ENCODE measurements around the gene TBC1D22A. TPM values are rescaled to one million over a fixed set of nuclear protein-coding genes. Genes with fewer than 3 reads are reported as not detected.

The TBC1D22A gene
- total RNA-seq, 4 donors from 2014 or later = 10.8 to 32.2 (median 22.3) TPM

DNA sequence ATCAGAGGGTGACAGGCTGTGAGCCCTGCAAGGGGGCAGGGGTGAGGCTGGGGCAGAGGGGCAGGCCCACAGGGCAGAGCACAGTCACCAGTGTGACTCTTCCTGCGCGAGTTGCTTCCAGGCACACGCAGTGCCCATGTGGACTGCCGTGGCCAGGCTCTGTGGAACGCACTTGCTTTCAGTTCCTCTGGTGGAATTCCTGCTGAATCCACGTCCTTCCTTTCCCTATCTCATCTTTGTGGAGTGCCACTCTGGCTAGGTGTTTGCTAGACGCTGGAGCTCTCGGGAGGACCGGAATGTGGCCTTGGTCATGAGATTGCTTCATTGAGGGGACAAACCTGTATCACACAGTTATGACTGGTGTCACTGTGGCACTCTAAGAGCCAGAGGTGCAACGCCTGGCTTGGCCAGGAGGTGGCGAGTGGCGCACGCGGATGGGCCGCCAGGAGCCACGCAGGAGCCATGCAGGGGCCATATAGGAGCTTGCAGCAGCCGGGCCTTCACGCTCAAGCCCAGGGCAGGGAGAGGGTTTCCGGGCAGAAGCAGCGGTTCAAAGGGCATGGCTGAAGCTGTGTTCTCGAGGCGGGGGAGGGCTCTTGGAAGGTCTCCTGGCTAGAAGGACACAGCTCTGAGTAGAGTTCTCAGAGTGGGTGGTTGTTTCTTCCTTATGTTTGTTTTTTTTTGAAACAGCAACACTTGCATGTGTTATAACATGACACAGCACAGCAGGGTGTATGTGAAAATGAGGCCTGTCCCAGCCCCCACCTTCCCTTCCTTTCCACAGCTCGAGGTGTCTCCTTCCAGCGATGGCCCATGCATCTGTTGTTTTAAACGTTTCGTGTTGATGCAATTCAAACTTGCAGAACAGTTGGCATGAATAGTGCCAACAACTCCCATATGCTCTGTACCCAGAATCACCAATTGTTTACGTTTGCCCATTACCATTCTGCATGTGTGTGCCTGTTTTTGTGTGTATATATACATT is 36.2 kb downstream of the TBC1D22A start:
- TF ChIP-seq, protein P1, sequence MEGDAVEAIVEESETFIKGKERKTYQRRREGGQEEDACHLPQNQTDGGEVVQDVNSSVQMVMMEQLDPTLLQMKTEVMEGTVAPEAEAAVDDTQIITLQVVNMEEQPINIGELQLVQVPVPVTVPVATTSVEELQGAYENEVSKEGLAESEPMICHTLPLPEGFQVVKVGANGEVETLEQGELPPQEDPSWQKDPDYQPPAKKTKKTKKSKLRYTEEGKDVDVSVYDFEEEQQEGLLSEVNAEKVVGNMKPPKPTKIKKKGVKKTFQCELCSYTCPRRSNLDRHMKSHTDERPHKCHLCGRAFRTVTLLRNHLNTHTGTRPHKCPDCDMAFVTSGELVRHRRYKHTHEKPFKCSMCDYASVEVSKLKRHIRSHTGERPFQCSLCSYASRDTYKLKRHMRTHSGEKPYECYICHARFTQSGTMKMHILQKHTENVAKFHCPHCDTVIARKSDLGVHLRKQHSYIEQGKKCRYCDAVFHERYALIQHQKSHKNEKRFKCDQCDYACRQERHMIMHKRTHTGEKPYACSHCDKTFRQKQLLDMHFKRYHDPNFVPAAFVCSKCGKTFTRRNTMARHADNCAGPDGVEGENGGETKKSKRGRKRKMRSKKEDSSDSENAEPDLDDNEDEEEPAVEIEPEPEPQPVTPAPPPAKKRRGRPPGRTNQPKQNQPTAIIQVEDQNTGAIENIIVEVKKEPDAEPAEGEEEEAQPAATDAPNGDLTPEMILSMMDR (IDR thresholded peaks at IDR 0.05; ENCODE audit: low read depth) = no peak

DNA sequence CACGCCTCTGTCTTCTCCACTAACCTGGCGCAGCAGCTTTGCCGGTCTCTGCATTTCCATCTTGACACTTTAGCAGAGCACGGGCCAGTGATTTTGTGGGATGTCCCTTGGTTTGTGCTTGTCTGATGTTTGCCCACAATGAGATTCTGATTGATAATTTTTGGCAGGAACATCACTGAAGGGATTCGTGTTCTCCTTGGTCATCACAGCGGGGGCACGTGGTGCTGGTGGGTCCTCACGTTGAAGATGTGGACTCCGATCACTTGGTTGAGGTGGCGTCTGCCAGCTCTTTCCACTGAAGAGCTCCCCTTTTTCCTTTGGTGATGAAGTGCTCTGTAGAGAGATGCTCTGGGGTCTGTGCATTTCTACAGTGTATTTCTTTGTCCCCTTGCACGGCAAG is 37.2 kb downstream of the TBC1D22A start:
- TF ChIP-seq, protein P1 (IDR thresholded peaks at IDR 0.05; ENCODE audit: low read depth) = no peak

DNA sequence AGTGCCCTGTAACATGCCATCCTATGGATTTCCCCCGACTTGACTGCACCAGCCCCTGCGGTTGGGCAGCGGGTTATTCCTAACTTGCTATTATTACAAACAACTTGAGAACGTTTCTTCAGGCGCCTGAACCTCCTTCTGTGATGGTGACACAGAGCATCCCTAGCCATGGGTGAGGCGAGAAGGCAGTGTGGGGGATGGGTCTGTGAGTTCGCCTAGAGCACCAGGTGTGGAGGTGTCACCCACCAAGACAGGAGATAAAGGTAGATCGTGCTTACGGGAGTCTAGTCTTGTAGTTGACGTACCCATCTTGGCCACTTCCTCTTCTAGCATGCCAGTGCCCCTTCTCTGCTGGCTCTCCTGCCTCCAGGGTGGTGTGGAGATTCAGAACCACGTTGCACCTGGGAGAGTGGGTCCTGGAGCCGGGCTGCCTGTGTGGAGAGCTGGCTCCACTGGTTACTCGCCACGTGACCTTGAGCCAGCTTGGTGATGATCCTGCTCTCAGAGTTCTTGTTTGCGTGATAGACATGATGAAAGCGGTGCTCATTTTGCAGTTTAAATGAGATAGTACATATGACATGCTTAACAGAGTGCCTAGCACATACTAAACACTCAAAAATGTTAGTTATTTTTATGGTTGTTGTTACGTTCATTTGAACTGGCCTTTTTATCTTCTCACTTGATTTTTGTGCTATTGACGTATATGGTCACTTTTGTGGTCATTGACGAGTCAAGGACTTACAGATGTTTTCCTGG is 37.8 kb downstream of the TBC1D22A start:
- TF ChIP-seq, protein P1 (IDR thresholded peaks at IDR 0.05; ENCODE audit: low read depth) = no peak

DNA sequence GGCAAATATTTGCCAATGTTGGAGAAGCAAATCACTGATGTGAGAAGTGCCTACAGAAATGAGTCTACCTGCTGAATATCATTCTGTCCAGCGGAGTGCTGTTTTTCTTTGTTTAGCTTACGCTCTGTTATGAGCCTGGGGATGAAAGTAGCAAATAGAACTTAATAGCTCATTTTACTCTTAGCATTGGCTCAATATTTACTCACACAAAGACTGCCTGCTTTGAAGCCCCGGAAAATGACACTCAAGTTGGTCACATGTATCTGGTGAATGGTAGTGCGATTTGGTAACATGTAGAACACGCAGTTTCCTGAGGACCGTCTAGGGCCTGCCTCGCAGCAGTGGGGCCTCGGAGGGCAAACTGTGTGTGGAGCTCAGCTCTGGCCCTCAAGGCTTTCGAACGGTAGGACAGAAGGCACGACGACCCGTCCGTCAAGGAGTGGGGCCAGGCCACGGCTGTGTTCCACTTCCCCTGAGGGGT is 38.9 kb downstream of the TBC1D22A start:
- TF ChIP-seq, protein P1 (IDR thresholded peaks at IDR 0.05; ENCODE audit: low read depth) = no peak

DNA sequence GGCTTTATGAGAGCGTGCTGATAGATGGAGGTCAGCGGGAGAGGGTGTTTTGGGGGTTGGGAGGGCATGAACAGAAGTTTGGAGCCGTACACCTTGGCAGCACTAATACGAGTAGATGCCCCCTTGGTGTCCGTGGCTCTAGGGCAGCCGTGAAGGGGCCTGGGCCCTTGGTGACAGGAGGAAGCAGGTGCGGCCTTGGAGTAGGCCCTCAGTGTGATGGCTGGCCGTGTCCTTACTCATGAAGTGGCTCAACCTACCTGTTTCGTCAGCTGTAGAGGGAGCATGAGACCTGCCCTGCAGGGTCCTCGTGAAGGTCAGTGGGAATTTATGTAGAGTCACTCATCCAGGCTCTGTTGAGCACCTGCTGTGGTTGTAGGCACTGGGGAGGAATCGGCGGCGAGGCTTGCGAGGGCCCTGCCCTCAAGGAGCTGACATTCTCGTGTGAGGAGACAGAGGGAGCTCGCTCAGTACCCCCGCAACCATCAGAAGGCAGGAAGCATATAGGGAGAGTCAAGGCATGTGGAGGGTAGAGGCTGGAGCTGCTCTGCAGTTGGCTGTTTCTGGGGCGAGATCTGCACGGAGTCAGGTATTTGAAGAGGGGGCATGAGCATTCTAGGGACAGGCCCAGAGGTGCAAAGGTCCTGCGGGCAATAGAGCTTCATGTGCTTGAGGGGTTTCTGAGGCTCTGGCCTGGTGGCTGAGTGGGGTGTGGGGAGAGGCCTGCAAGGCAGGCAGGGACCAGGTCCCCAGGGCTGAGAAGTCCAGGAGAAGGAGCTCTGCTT is 39.6 kb downstream of the TBC1D22A start:
- TF ChIP-seq, protein P1 (IDR thresholded peaks at IDR 0.05; ENCODE audit: low read depth) = no peak

DNA sequence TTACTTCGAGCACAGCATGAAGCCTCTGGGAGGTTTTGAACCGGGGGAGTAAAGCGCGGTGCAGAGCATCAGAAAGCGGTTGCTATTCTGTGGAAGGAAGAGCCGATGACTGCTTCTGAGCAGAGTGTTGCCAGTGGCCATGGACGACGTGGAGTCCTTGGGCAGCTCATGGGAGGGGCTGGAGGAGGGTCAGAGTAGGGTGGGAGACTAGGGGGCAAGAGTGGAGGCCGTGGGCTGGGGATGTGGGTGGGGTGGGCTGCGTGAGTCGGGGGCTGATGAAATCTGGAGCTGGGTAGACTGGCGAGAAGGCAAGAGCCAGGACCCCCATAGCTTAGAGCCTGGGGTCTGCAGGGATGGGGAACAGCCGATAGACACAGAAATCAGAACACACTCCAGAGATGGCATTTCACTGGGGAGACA is 40.2 kb downstream of the TBC1D22A start:
- TF ChIP-seq, protein P1 (IDR thresholded peaks at IDR 0.05; ENCODE audit: low read depth) = no peak
